IPS DF 6.9 (cell line): ENCODE measurements around the gene GRIP1.
A peak's percentile ranks its signal among the peaks of the same experiment; 100 is the strongest.

Source experiments
- DNase-seq: peaks from one replicate; pipeline ENCODE4 v3.0.0-alpha.2; 2013; ENCODE audit warnings: low read depth, low spot score
- H3K27ac ChIP-seq: one replicate; pipeline ENCODE4 v1.5.1; 2013; ENCODE audit warnings: low read length, control low read depth
- H3K27me3 ChIP-seq: 2 replicates; pipeline ENCODE4 v1.6.1; 2013; ENCODE audit warnings: mild to moderate bottlenecking, low read length; ENCODE audit not compliant: control insufficient read depth, insufficient read depth
- H3K36me3 ChIP-seq: 2 replicates; pipeline ENCODE4 v1.6.1; 2013; ENCODE audit warnings: low read length; ENCODE audit not compliant: control insufficient read depth, insufficient read depth
- H3K4me1 ChIP-seq: 2 replicates; pipeline ENCODE4 v1.6.1; 2013; ENCODE audit warnings: low read length; ENCODE audit not compliant: control insufficient read depth, insufficient read depth
- H3K4me3 ChIP-seq: 2 replicates; pipeline ENCODE4 v1.5.1; 2013; ENCODE audit warnings: mild to moderate bottlenecking, low read length
- H3K9me3 ChIP-seq: 2 replicates; pipeline ENCODE4 v1.6.1; 2013; ENCODE audit warnings: low read length, inconsistent platforms; ENCODE audit not compliant: control insufficient read depth, insufficient read depth
- WGBS: extraction: QIAGEN DNeasy Blood & Tissue Kit; methylation state at CpG from one replicate; pipeline ENCODE4 v1.1.7; 2013; ENCODE audit warnings: mixed read lengths, missing lambda C conversion rate; ENCODE audit not compliant: insufficient read length, insufficient coverage; 5-methylcytosine and 5-hydroxymethylcytosine counted together

Gene GRIP1

GRCh38 chr12:66375560-66375959 lies 303.3 kb downstream of the GRIP1 start:
- no CpG with 5 or more reads among the region's 1 CpG for WGBS
- Histone ChIP-seq H3K27ac (no peak overlapping the region), H3K4me1 (no peaks in the 10 kb centered on the region), H3K36me3 (no peaks in the 10 kb centered on the region), H3K9me3 (no peaks in the 10 kb centered on the region), H3K27me3 (no peaks in the 10 kb centered on the region), H3K4me3 (no peak overlapping the region)
- no peak for DNase-seq

GRCh38 chr12:66371982-66372381 lies 306.9 kb downstream of the GRIP1 start:
- H3K9me3 ChIP-seq = no peaks in the 10 kb centered on the region
- no peak for DNase-seq
- H3K36me3 ChIP-seq = no peaks in the 10 kb centered on the region
- H3K27ac ChIP-seq = no peak overlapping the region
- no peaks in the 10 kb centered on the region for H3K27me3 ChIP-seq
- no CpG with 5 or more reads among the region's 2 CpGs for WGBS
- no peaks in the 10 kb centered on the region for H3K4me1 ChIP-seq
- H3K4me3 ChIP-seq = no peak overlapping the region

DNA sequence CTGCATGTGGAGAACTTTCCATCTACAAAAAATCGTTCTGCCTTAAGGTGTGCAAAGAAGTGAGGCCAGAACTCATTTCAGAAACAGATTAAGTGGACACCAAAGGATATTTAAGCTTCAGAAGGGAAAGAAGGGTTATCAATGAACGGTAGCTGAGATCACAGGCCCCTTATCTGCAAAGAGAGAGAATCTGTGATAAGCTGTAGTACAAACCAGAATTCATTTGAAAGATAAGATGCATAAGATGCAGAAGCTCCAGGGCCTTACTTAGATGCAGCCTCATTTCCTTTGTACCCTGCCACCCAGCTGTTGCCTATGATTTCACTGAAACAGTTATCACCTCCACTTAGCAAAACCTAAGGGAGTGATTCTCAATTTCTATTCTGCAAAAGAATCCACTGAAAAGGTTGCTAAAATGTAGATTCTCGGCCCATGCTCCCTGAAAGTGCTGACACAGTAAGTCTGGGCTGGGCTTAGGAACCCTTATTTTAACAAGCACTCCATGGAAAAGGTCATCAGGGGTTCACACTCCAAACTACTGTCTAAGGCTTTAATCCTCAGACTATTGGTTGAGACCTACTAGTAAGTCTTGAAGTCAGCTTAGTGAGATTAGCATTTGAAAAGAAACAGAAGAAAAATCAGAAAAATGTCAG lies 311.7 kb downstream of the GRIP1 start:
- no peaks in the 10 kb centered on the region for H3K36me3 ChIP-seq
- DNase-seq = no peak

DNA sequence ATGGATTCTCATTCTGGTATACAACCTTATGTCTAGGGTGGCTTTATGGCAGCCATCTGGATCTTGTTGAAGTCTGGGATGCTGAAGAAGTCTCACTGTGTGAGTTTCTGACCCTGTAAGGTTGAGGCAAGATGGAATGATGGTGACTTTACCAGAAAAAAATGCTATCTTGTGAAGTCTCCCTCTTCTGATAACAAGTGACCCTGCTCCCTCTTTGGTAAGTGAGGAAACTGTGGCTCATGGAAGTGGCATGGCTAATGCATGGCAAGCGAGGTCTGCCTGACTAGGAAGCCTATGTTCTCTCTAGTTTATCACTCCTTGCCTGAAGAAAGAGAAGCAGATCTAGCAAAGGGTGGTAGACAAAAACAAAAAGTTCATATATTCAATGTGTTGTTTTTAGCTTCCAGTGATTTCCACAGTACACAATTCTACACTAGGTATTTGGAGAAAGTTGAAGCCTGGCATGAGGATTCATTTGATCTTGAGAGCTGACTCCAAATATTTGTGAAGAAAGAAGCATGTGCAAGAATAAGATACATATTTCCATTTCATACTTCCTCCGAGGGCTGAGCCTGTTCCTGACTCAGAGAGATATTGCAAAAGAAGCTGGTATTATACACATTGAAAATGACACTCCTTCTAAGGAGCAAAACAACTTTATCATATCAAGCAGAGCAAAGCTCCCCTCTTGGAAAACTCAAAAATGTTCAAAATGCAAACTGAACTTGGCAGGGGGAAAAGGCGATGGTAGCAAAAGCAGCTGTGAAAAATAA lies 313.0 kb downstream of the GRIP1 start:
- Histone ChIP-seq H3K27ac (no peak overlapping the region), H3K9me3 (no peaks in the 10 kb centered on the region), H3K4me3 (no peak overlapping the region), H3K36me3 (no peaks in the 10 kb centered on the region), H3K4me1 (no peaks in the 10 kb centered on the region), H3K27me3 (no peaks in the 10 kb centered on the region)
- no peak for DNase-seq
- WGBS = no CpG with 5 or more reads among the region's 3 CpGs

More for the DNA sequence above, 311.7 kb downstream of the GRIP1 start:
- Histone ChIP-seq H3K27me3 (no peaks in the 10 kb centered on the region), H3K9me3 (no peaks in the 10 kb centered on the region), H3K27ac (no peak overlapping the region), H3K4me3 (no peak overlapping the region), H3K4me1 (no peaks in the 10 kb centered on the region)
- no CpG with 5 or more reads among the region's 3 CpGs for WGBS

DNA sequence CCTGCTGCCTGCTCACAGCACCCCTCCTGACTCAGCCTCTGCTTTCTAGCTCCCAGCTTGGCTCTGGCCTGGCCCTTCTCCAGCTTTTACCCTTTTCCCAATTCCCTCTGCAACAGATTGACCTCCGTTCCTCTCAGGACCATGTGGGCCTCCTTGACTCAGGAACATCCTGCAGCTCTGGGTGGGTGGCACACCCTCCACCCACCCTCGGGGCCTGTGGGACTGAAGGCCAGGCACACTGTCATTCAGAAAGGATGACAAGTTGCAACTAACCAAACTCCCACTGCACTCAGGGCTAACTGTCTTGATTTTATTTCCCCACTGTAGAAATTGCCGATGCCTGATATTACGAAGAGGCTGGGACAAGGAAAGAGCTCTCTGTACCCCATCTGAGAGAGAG lies 317.2 kb downstream of the GRIP1 start:
- no peaks in the 10 kb centered on the region for H3K36me3 ChIP-seq
- no peaks in the 10 kb centered on the region for H3K9me3 ChIP-seq
- no CpG with 5 or more reads among the region's 4 CpGs for WGBS
- H3K4me1 ChIP-seq = no peaks in the 10 kb centered on the region; the same call in 1 of the 2 replicates
- no peak overlapping the region for H3K4me3 ChIP-seq
- DNase-seq = no peak
- H3K27ac ChIP-seq = no peak overlapping the region
- H3K27me3 ChIP-seq = no peaks in the 10 kb centered on the region

DNA sequence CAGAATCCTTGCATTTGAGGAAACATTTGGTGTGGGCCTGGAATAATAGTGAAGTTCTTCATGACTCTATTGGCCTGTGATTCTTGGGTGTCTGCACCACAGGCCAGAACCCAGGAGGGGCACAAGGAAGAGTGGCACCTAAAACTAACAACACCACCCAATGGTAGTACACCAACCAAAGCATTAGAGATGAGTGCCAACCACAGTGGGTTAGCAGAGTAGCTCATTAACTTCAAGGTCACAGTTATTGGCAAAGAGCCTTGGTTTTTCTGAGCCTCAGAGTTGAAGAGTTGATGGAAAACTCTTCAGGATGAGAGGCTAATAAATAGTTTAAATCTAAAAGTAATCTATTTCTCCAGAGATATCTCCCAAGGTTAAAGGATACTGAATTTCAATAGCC lies 319.6 kb downstream of the GRIP1 start:
- no peak overlapping the region for H3K4me3 ChIP-seq
- H3K36me3 ChIP-seq = no peaks in the 10 kb centered on the region
- no peaks in the 10 kb centered on the region for H3K9me3 ChIP-seq

DNA sequence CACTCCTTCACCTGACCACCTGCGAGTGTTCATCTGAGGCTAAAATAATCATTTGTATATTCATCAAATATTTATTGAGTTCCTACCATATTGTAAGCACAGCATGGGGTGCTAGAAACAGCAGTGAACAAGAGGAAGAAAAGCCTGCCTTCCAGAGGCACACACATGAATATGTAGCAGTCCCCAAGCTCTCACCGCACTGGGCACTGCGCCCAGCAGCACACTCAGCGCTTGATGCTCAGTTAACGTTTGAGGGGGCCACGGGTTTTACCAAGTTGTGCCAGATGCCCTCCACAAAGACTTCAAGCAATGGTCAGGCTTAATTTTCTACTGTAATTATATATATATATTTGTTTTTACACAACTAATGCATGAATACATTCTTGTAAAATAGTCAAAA lies 324.6 kb downstream of the GRIP1 start:
- Histone ChIP-seq H3K36me3 (no peaks in the 10 kb centered on the region), H3K4me3 (no peak overlapping the region), H3K9me3 (no peaks in the 10 kb centered on the region), H3K27ac (no peak overlapping the region), H3K4me1 (no peaks in the 10 kb centered on the region; the same call in none of the 2 replicates), H3K27me3 (no peaks in the 10 kb centered on the region)
- DNase-seq = no peak
- no CpG with 5 or more reads among the region's 6 CpGs for WGBS

More for the DNA sequence above, 319.6 kb downstream of the GRIP1 start:
- Histone ChIP-seq H3K27ac (no peak overlapping the region), H3K27me3 (no peaks in the 10 kb centered on the region), H3K4me1 (no peaks in the 10 kb centered on the region; the same call in 1 of the 2 replicates)
- no peak for DNase-seq

- no peaks in the 10 kb centered on the region for H3K27me3 ChIP-seq
- no peaks in the 10 kb centered on the region for H3K9me3 ChIP-seq
- no CpG with 5 or more reads among the region's 8 CpGs for WGBS
- no peaks in the 10 kb centered on the region for H3K36me3 ChIP-seq
- no peaks in the 10 kb centered on the region; the same call in 1 of the 2 replicates for H3K4me1 ChIP-seq
- H3K4me3 ChIP-seq = no peak overlapping the region
- H3K27ac ChIP-seq = no peak overlapping the region
- no peak for DNase-seq
These were observed 326.0 kb downstream of the GRIP1 start for GRCh38 chr12:66352899-66353298.

- Histone ChIP-seq H3K27me3 (no peaks in the 10 kb centered on the region), H3K36me3 (no peaks in the 10 kb centered on the region), H3K4me3 (no peak overlapping the region), H3K4me1 (no peaks in the 10 kb centered on the region; the same call in 1 of the 2 replicates), H3K27ac (no peak overlapping the region), H3K9me3 (no peaks in the 10 kb centered on the region)
- no CpG with 5 or more reads among the region's 9 CpGs for WGBS
- peak; percentile 67 for DNase-seq
These were observed 326.7 kb downstream of the GRIP1 start for GRCh38 chr12:66352197-66352596.

- no peak overlapping the region for H3K4me3 ChIP-seq
- H3K36me3 ChIP-seq = no peaks in the 10 kb centered on the region
- no peaks in the 10 kb centered on the region for H3K9me3 ChIP-seq
- no peak overlapping the region for H3K27ac ChIP-seq
- no peaks in the 10 kb centered on the region for H3K27me3 ChIP-seq
- no peak for DNase-seq
- WGBS = no CpG with 5 or more reads among the region's 2 CpGs
- H3K4me1 ChIP-seq = no peaks in the 10 kb centered on the region; the same call in 1 of the 2 replicates
These were observed 327.6 kb downstream of the GRIP1 start for GRCh38 chr12:66351301-66351700.
